Measurements from ENCODE around the gene CLIC3. TPM values are rescaled to one million over a fixed set of nuclear protein-coding genes. Genes with fewer than 3 reads are reported as not detected.

CLIC3 gene
- total RNA-seq, 1 donor from 2014 or later: 0.85 TPM

DNA sequence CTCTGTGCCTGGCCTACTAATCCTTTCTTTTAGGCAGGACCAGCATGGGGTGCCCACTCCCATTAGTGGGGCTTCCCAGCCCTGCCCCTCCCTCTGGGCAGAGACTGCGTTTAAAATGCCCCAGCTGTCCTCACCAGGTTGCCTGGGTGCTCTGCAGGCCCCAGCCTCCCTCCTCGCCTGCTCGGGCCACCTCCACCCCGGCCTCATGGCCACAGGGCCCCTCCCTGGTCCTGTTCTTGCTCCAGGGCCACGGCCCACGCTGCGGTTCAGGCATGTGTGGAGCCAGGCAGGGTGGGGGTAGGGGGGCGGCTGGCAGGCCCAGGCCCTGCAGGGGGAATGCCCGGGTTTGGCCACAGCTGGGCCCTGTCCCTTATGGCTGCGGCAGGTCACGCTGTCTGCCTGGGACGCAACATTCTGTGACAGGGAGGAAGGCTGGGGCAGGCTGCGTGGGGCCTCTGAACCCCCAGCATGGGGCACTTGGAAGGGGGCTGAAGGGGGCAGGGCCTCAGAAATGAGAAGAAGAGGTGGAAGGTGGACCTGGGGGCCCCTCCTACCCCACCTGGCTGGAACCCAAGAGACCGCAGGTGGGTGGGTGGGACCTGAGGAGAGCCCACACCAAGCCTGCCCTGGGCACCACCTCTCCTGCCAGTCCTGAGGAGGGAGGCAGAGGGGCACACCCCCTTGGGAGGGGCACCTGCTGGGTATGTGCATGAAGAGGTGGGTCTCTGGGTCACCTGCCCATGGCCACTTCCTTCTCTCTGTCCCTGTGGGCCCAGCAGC, 44.6 kb downstream of the CLIC3 start, which contains the start of gene LCN12:
TSS of gene LCN12 (plus strand) at position 733 of the 780 bp plus-strand sequence. CDS start 55 bp downstream, outside the sequence.
- DNase-seq (ENCODE audit: low read depth): no peak

DNA sequence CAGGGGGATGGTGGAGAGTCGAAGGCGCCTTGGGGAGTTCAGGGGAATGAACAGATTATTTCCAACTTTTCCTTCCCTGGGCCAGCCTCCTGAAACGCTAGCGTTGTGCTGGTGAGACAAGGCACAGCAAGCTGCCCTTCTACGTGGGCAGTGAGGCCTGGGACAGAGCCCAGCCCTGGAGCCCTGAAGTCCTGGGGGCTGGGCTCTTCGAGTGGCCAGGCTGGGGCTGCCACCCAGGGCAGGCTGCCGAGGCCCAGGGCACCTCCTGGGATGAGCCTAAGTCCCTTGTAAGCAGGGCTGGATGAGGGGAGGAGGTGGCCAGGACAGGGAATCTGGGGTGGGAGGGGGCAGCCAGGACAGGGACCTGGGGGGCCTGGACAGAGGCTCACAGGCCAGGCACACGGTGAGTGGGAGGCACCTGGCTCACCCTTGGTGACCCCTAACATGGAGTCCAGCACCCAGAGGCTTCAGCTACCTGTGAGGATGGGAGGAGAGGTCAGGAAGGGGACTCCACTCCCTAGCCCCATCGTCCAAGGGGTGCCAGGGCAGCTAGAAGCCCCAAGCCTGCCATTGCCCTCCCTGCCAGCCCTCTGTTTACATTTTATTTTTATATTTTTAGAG, 45.6 kb downstream of the CLIC3 start:
- DNase-seq (ENCODE audit: low read depth): peak; percentile 18

DNA sequence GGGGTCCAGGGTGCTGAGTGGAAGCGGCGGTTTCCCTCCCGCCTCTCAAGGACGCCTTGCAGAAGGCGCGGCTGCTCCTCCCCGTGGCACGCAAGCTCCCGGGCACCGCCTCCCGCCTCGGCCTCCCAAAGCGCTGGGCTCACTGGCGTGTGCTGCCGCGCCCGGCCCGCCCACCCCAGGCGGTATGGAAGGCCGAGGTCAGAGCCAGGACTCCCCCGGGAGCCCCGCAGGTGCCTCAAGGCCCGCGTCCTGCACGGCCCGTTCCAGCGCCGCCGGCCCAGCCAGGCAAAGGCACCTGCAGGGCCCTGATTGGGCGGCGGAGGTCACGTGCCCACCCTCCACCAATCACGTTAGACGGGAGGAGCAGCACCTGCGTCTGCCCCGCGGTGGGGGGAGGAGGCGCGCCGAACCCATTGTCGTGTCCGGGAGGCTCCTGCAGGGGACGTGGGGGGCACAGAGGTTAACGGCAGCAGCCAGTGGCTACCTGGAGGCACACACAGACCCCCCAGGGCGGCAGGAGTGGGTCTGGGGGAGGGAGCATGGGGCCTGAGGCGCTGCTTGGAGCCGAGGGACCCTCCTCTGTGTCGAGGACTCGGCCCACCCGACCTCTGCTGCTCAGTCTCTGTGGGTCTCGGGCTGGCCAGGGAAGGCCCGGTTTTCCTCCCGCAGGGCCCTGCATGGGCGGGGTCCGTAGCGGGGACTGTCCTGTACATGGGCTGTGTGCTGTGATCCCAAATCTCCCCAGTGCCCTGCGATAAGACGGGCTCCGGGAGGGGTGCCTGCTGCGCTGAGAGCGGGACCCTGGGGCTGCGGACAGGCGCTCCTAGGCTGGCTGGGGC, 46.3 kb downstream of the CLIC3 start:
- peak; percentile 81 for DNase-seq (ENCODE audit: low read depth)

DNA sequence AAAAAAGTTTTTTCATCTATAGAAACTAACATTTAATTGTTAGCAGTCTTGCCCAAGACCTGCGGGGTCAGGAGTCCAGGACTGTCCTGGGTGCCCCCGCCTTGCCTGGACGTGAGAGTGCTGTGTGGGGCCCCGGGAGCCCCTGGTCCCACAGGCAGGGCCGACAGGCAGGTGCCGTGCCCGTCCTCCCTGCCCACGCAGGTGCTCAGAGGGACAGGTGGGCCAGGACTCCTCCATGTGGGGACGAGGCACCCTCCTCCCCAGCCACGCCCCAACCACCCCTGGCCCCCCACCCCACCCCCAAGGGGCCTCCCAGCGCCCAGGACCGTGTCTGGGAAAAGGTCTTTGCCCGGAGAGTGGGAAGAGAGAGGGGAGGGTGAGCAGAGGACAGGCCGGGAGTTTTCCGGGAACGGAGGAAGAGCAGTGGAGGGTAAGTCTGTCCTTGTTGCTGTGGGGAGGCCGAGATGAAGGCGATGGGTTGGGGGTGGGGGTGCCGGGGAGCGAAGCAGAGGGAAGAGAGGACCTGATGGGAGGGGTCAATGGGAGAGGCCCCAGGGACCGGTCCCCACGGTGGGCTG, 47.0 kb downstream of the CLIC3 start:
- DNase-seq (ENCODE audit: low read depth): peak; percentile 10

DNA sequence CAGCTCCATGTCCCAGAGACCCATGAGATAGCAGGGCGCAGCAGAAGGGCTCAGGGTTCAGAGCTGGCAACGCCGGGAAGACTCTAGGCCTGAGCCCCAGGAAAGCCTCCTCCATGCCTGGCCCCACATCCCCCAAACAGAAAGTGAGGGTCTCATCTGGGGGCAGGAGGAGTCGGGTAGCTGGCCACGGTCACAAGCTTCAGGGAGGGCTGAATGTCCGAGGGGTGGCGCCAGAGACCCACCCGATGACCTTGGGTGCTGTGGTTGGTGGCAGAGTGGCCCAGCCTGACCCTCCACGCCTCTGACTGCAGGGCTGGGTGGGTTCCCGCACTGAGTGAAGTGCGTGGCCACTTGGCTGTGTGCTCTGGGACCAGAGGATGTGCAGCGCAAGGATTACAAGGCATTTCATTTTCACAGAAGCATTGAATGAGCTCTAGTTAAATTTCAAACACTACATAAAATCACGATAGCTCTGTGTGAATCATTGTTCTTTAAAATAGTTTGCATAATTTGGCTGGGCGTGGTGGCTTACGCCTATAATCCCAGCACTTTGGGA, 48.3 kb downstream of the CLIC3 start:
- DNase-seq (ENCODE audit: low read depth): peak; percentile 51

DNA sequence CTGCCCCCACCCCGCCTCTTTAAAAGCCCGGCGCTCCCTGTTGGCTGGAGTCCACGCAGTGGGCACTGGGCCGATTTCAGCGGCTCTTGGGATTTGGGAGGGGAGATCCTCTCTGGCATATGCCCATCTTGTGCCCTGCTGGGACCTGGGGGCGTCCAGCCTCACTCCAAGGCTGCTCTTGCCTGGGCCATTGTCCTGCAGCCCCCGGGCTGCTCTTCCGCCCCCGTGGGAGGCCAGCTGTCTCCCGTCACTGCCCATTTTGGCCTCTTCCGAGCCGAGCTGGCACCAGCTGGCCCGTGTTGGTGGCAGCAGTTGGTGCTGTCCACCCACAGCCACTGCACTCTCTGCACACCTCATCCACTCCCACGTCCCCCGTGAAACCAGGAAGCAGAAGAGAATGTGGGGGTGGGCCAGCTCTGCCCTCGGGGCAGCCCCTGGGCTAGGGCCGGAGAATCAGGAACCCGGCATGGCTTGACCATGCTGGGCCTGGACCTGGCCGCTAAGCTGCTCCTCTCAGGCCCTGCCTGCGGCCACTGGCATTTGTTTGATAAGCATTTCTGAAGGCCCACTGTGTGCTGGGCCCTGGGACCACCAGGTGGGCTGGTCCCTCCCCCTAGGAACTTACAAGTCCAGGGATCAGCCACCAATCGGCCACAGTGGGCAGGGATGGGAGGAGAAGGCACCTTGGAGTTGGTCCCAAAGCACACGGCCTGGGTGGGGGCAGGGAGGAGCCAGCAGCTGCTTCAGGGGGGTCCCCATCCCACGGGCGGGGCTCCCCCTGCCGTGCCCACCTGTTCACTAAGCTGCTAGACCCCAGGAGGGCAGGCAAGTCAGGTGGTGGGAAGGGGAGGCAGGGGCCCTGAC, 49.1 kb downstream of the CLIC3 start:
- no peak for DNase-seq (ENCODE audit: low read depth)

DNA sequence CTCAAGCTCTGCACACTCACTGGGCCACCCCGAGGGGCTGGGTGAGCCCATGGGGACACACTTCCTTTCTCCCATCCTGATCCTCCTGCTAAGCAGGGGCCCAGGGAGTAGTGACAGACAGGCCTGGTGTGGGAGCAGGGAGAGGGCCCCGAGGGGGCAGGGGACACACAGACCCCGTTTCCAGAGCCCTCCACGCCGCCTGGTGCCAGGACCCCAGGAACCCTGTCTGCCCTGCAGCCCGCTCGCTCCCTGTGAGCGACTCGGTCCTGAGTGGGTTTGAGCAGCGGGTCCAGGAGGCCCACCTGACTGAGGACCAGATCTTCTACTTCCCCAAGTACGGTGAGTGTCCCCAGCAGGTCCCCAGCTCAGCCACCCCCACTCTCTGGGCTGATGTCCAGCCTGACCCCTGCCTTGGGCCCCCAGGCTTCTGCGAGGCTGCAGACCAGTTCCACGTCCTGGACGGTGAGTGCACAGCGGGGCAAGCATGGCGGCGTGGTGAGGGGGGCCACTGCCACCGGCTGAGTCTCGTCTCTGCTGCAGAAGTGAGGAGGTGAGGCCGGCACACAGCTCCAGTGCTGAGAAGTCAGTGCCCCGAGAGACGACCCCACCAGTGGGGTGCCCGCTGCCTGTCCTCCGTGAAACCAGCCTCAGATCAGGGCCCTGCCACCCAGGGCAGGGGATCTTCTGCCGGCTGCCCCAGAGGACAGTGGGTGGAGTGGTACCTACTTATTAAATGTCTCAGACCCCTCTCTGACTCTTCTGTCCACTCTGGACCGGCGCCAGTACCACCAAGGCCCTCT, 49.9 kb downstream of the CLIC3 start:
- no peak for DNase-seq (ENCODE audit: low read depth)

DNA sequence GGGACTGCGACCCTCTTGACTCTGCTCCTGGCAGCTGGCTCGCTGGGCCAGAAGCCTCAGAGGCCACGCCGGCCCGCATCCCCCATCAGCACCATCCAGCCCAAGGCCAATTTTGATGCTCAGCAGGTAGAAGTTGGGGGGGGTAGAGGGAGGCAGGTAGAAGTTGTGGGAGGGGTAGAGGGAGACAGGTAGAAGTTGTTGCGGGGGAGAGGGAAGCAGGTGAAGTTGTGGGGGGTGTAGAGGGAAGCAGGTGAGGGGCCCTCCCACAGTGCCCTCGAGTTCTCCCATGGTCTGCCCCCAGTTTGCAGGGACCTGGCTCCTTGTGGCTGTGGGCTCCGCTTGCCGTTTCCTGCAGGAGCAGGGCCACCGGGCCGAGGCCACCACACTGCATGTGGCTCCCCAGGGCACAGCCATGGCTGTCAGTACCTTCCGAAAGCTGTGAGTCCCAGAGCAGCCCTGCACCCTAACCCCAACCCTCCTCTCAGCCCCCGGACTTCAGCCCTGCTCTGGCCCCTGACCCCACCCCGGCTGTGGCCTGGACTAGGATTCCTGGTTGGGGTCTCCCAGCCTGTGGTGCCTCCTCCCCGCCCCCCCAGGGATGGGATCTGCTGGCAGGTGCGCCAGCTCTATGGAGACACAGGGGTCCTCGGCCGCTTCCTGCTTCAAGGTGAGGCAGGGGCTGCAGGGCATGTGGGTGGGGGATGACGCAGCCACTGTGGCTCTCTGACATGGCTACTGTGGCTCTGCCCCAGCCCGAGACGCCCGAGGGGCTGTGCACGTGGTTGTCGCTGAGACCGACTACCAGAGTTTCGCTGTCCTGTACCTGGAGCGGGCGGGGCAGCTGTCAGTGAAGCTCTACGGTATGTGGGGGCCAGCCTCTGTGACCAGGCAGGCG, 50.8 kb downstream of the CLIC3 start:
- no peak for DNase-seq (ENCODE audit: low read depth)

Other genes starting within 250 kb of the CLIC3 start
- gene LCN6, start 248.0 kb downstream of the CLIC3 start, total RNA-seq: not detected in 2 replicates
- not detected in 2 replicates for gene LCN8, start 238.3 kb downstream of the CLIC3 start, total RNA-seq
- gene LCN15, start 232.1 kb downstream of the CLIC3 start, total RNA-seq: not detected in 2 replicates
- 29.9 and 115 TPM in 2 replicates for gene TMEM141, start 205.2 kb downstream of the CLIC3 start, total RNA-seq
- gene CCDC183, start 200.2 kb downstream of the CLIC3 start, total RNA-seq: 0.94 TPM in 1 of 2 replicates, not detected in the other
- gene RABL6, start 188.6 kb downstream of the CLIC3 start, total RNA-seq: 51.1 and 61.0 TPM in 2 replicates
- gene AJM1, start 154.1 kb downstream of the CLIC3 start, total RNA-seq: 0.35 and 1.8 TPM in 2 replicates
- 81.7 and 82.1 TPM in 2 replicates for gene PHPT1, start 147.2 kb downstream of the CLIC3 start, total RNA-seq
- gene MAMDC4, start 144.2 kb downstream of the CLIC3 start, total RNA-seq: 0.87 and 6.8 TPM in 2 replicates
- gene EDF1, start 130.3 kb downstream of the CLIC3 start, total RNA-seq: 372 and 398 TPM in 2 replicates
- 16.3 and 21.9 TPM in 2 replicates for gene TRAF2, start 110.1 kb downstream of the CLIC3 start, total RNA-seq
- 195 and 249 TPM in 2 replicates for gene FBXW5, start 51.8 kb downstream of the CLIC3 start, total RNA-seq
- 0.10 and 1.7 TPM in 2 replicates for gene C8G, start 51.3 kb downstream of the CLIC3 start, total RNA-seq
- 0.40 TPM in 1 of 2 replicates, not detected in the other for gene LCN12, start 44.3 kb downstream of the CLIC3 start, total RNA-seq
- gene PTGDS, start 19.1 kb downstream of the CLIC3 start, total RNA-seq: 0.45 TPM in 1 of 2 replicates, not detected in the other
- gene LCNL1, start 13.6 kb downstream of the CLIC3 start, total RNA-seq: not detected in 2 replicates
- gene PAXX, start 4.1 kb downstream of the CLIC3 start, total RNA-seq: 13.6 and 26.9 TPM in 2 replicates
- 7.5 and 53.0 TPM in 2 replicates for gene ABCA2, start 31.7 kb upstream of the CLIC3 start, total RNA-seq
- not detected in 2 replicates for gene FUT7, start 35.5 kb upstream of the CLIC3 start, total RNA-seq
- 7.1 and 21.6 TPM in 2 replicates for gene NPDC1, start 49.6 kb upstream of the CLIC3 start, total RNA-seq
- 0.17 and 0.35 TPM in 2 replicates for gene ENTPD2, start 57.5 kb upstream of the CLIC3 start, total RNA-seq
- gene SAPCD2, start 74.0 kb upstream of the CLIC3 start, total RNA-seq: 0.99 and 12.0 TPM in 2 replicates
- gene UAP1L1, start 80.9 kb upstream of the CLIC3 start, total RNA-seq: 6.4 and 7.1 TPM in 2 replicates
- gene MAN1B1, start 90.4 kb upstream of the CLIC3 start, total RNA-seq: 67.6 and 71.4 TPM in 2 replicates
- gene DPP7, start 118.2 kb upstream of the CLIC3 start, total RNA-seq: 42.3 and 70.2 TPM in 2 replicates
- 0.30 TPM in 1 of 2 replicates, not detected in the other for gene GRIN1, start 142.6 kb upstream of the CLIC3 start, total RNA-seq
- gene LRRC26, start 173.5 kb upstream of the CLIC3 start, total RNA-seq: not detected in 2 replicates
- gene TMEM210, start 175.5 kb upstream of the CLIC3 start, total RNA-seq: not detected in 2 replicates
- gene ANAPC2, start 192.0 kb upstream of the CLIC3 start, total RNA-seq: 10.4 and 28.9 TPM in 2 replicates
- gene SSNA1, start 192.1 kb upstream of the CLIC3 start, total RNA-seq: 45.5 and 76.2 TPM in 2 replicates
- 4.5 and 10.6 TPM in 2 replicates for gene TPRN, start 204.2 kb upstream of the CLIC3 start, total RNA-seq
- gene TMEM203, start 209.1 kb upstream of the CLIC3 start, total RNA-seq: 30.2 and 42.8 TPM in 2 replicates
- gene NDOR1, start 209.1 kb upstream of the CLIC3 start, total RNA-seq: 2.3 and 6.2 TPM in 2 replicates
- gene RNF208, start 225.7 kb upstream of the CLIC3 start, total RNA-seq: 1.2 TPM in 1 of 2 replicates, not detected in the other
- gene CYSRT1, start 228.6 kb upstream of the CLIC3 start, total RNA-seq: 0.20 and 0.87 TPM in 2 replicates
- gene RNF224, start 230.9 kb upstream of the CLIC3 start, total RNA-seq: 0.15 and 0.52 TPM in 2 replicates
- gene SLC34A3, start 234.3 kb upstream of the CLIC3 start, total RNA-seq: not detected in 2 replicates
- gene TUBB4B, start 244.7 kb upstream of the CLIC3 start, total RNA-seq: 153 and 288 TPM in 2 replicates